Stomach (tissue), 9 donors: ENCODE measurements around the gene BABAM1. TPM values are rescaled to one million over a fixed set of nuclear protein-coding genes. Genes with fewer than 3 reads are reported as not detected.

Source experiments
- DNase-seq, 2 donors: peaks; one replicate each; pipeline versions ENCODE4 v3.0.0 to v3.0.0-alpha.2; 2013 to 2019
- H3K27ac ChIP-seq, 5 donors: fragments of 200-600 bp in 4 of 5; sonication (generic) in 4 of 5; one replicate each; pipeline ENCODE4 v1.5.1; 2013 to 2019; ENCODE audit warnings: mild to moderate bottlenecking in 1 of 5, moderate library complexity in 1 of 5
- H3K27me3 ChIP-seq, 3 donors: fragments of 200-600 bp; sonication (generic); one replicate each; pipeline ENCODE4 v1.5.1; 2017 to 2019; ENCODE audit warnings: mixed run types in 1 of 3
- H3K36me3 ChIP-seq, 4 donors: fragments of 200-600 bp; sonication (generic); 1 replicate in 3 of 4; 2 replicates in 1 of 4; pipeline ENCODE4 v1.5.1; 2016 to 2019
- H3K4me1 ChIP-seq, 4 donors: fragments of 200-600 bp; sonication (generic); one replicate each; pipeline ENCODE4 v1.5.1; 2016 to 2019
- H3K4me3 ChIP-seq, 4 donors: fragments of 200-600 bp; sonication (generic) in 3 of 4; one replicate each; pipeline ENCODE4 v1.5.1; 2016 to 2019; ENCODE audit warnings: mild to moderate bottlenecking in 1 of 4
- H3K9me3 ChIP-seq, 4 donors: fragments of 200-600 bp; sonication (generic); one replicate each; pipeline ENCODE4 v1.5.1; 2016 to 2019
- CTCF ChIP-seq, 7 experiments: fragments of 450-650 bp in 4 of 7; fragments of 200-600 bp in 3 of 7; sonication (generic) in 3 of 7; IDR thresholded peaks; one replicate each; pipeline ENCODE4 v1.5.1; 2016 to 2019; ENCODE audit warnings: antibody characterized with exemption in 7 of 7, control low read depth in 2 of 7, mild to moderate bottlenecking in 1 of 7
- EP300 ChIP-seq: sonication (generic); formaldehyde crosslinking; IDR thresholded peaks from one replicate; pipeline ENCODE4 v1.6.1; 2017; ENCODE audit warnings: antibody characterized with exemption
- POLR2A ChIP-seq, 4 donors: fragments of 450-650 bp; IDR thresholded peaks; one replicate each; pipeline ENCODE4 v1.6.1; 2016; ENCODE audit warnings: antibody characterized with exemption in 4 of 4, control low read depth in 2 of 4, mild to moderate bottlenecking in 1 of 4, moderate library complexity in 1 of 4
- POLR2AphosphoS5 ChIP-seq, 3 donors: sonication (generic); formaldehyde crosslinking; IDR thresholded peaks; one replicate each; pipeline ENCODE4 v1.6.1; 2016; ENCODE audit warnings: antibody characterized with exemption in 3 of 3
- WGBS, 5 donors: extraction: QIAGEN DNeasy Blood & Tissue Kit in 3 of 5; methylation state at CpG; one replicate each; pipeline versions ENCODE4 v1.1.5 to v1.1.7; 2013 to 2018; 5-methylcytosine and 5-hydroxymethylcytosine counted together
- intact Hi-C: fragments of 100-400 bp; cut with DNase I; formaldehyde crosslinking; loops from one replicate; pipeline ENCODE4 v1.15.1; 2023; ENCODE audit warnings: low total_unique reads
- polyA plus RNA-seq, 3 donors: library from polyadenylated mRNA; stranded (reverse); fragments of 200-250 nt; gene quantifications; one replicate each; pipeline ENCODE4 v1.2.3, GENCODE V29; 2013
- total RNA-seq, 5 donors: library from RNA; depleted of rRNA; stranded (reverse); fragments of >200 nt; gene quantifications; one replicate each; pipeline versions ENCODE4 v1.1.0 to v1.2.3, GENCODE V29; 2014 to 2016
- donor health status: healthy with polysubstance abuse.
- donor health status: Bipolar disorder and iron deficiency.
- donor health status: healthy.

Gene BABAM1
- total and polyA plus RNA-seq, 8 donors, result 26.2 to 146 (median 73.1) TPM

GRCh38 chr19:17235971-17236777 lies 31.1 kb upstream of the BABAM1 start:
- peak in 1 of 2 donors; percentile 74 for DNase-seq
- TF ChIP-seq CTCF (IDR thresholded peaks at IDR 0.05), result no peak
- TF ChIP-seq POLR2A (IDR thresholded peaks at IDR 0.05), result no peak
- TF ChIP-seq POLR2AphosphoS5 (IDR thresholded peaks at IDR 0.05), result no peak
- TF ChIP-seq EP300, result no peak
- Histone ChIP-seq H3K9me3 (no peaks in the 10 kb centered on the region), H3K36me3 (peaks cover 17 to 54% (median 50%) of the 10 kb centered on the region in 4 donors), H3K4me3 (peak overlapping the region; percentile 44 to 73 (median 53)), H3K4me1 (peaks cover 45 to 73% (median 67%) of the 10 kb centered on the region in 4 donors), H3K27ac (peak overlapping the region; percentile 75 to 86 (median 85)), H3K27me3 (no peaks in the 10 kb centered on the region)
- intact Hi-C loops, result no loop called here
- 5 to 24% (median 10%) methylated on average over 6 to 25 of the region's 27 CpGs for WGBS, 5 donors

GRCh38 chr19:17236811-17237543 lies 30.3 kb upstream of the BABAM1 start:
- DNase-seq, result peak in 1 of 2 donors; percentile 50
- no peaks in the 10 kb centered on the region for H3K9me3 ChIP-seq
- intact Hi-C loops, result no loop called here
- peaks cover 13 to 46% (median 42%) of the 10 kb centered on the region in 4 donors for H3K36me3 ChIP-seq
- peak overlapping the region; percentile 55 to 86 (median 83) for H3K27ac ChIP-seq
- no peaks in the 10 kb centered on the region for H3K27me3 ChIP-seq
- H3K4me1 ChIP-seq, result peaks cover 51 to 81% (median 74%) of the 10 kb centered on the region in 4 donors
- peak overlapping the region in 2 of 4 donors; percentile 44 to 73 for H3K4me3 ChIP-seq
- 66 to 79% (median 69%) methylated on average over 16 to 18 of the region's 18 CpGs for WGBS, 5 donors
- TF ChIP-seq CTCF (IDR thresholded peaks at IDR 0.05) (no peak), POLR2A (IDR thresholded peaks at IDR 0.05) (no peak), EP300 (no peak), POLR2AphosphoS5 (IDR thresholded peaks at IDR 0.05) (no peak)

GRCh38 chr19:17237747-17238706 lies 29.2 kb upstream of the BABAM1 start:
- Histone ChIP-seq H3K4me3 (no peak overlapping the region), H3K27me3 (no peaks in the 10 kb centered on the region), H3K9me3 (no peaks in the 10 kb centered on the region), H3K27ac (peak overlapping the region in 3 of 5 donors; percentile 42 to 87 (median 86)), H3K36me3 (peaks cover 4 to 35% (median 32%) of the 10 kb centered on the region in 4 donors), H3K4me1 (peaks cover 60 to 89% (median 82%) of the 10 kb centered on the region in 4 donors)
- intact Hi-C loops, result no loop called here
- TF ChIP-seq POLR2AphosphoS5 (IDR thresholded peaks at IDR 0.05) (no peak), EP300 (no peak), CTCF (IDR thresholded peaks at IDR 0.05) (no peak), POLR2A (IDR thresholded peaks at IDR 0.05) (no peak)
- 89 to 93% (median 90%) methylated on average over 13 of the region's 13 CpGs for WGBS, 5 donors
- no peak for DNase-seq
